DMS 273 (cell line): ENCODE results near the gene PSMD11.

ENCODE experiments used
- DNase-seq: peaks from one replicate; lab custom pipeline; 2025; ENCODE audit not compliant: unreplicated experiment; lab: John Stamatoyannopoulos, UW

The PSMD11 gene

DNA sequence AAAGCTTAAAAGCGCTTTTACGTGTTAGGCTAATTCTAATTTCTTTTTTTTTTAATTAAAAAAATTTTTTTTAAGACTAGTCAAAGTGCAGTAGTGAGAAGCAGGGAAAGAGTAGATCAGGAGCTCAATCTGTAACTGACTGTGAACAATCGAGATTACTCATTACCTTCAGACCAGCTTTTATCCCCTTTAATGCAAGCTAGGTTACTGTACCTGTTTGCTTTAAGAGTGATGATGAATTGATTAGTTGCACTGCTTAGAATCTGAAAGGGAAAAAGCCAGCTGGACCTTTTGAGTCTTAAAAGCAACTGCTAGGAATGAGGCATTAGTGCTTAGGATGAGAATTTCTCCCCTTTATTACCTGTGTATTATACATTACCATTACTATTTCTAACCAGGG lies 19.0 kb downstream of the PSMD11 start:
- no peak for DNase-seq

DNA sequence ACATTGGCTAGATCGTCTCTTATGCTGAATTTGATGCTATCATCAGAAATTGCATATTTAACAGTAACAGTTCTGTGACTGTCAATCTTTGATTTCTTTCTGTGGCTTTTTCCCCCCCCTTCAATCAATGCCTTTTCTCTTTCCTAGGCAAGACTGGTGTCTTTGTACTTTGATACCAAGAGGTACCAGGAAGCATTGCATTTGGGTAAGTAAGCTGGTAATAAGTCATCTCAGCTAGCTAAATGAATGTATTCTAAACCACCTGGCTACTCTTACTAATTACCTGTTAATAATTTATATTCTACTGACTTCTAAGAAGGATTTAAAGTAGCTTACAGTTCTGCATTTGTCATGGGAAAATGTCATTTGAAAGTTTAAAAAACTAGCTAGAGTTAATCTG lies 20.1 kb downstream of the PSMD11 start:
- no peak for DNase-seq

DNA sequence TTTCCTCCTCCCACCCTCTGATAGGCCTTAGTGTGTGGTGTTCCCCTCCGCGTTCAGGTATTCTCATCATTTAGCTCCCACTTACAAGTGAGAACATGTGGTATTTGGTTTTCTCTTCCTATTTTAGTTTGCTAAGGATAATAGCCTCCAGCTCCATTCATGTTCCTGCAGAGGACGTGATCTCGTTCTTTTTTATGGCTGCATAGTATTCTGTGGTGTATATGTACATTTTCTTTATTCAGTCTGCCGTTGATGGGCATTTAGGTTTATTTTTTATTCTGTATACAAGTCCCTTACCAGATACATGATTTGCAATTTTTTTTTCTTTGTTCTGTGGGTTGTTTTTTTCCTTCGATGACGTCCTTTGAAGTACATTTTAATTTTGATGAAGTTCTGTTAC lies 23.6 kb downstream of the PSMD11 start:
- DNase-seq: no peak

DNA sequence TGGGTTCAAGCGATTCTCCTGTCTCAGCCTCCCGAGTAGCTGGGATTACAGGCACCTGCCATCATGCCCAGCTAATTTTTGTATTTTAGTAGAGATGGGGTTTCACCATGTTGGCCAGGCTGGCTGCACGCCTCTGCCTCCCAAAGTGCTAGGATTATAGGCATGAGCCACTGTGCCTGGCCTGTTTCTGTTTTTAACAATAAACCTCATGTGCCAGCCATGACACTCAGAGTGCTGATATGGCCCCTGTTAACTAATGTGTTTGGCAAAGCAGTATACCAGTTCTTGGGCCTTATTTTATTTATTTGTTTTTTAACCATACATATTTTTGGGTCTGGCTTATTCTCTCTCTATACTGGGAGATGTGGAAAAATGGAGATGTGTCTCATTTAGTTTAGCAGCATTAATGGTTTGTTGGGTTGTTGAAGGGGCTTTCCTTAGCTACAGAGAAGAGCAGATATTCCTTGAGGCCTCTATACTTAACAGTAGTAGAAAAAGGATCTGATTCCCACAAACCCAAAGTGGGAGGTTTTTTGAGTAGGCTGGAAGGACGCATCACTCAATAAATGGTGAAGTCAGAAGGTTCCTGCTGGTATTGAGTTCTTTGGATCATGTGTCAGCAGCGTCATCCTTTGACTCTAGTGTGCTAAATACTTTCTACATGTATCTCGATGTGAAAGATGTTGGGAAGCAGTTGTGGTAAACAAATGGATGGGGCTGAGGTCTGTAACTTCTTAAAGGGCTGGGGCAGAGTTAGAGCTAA lies 26.3 kb downstream of the PSMD11 start:
- DNase-seq: no peak

DNA sequence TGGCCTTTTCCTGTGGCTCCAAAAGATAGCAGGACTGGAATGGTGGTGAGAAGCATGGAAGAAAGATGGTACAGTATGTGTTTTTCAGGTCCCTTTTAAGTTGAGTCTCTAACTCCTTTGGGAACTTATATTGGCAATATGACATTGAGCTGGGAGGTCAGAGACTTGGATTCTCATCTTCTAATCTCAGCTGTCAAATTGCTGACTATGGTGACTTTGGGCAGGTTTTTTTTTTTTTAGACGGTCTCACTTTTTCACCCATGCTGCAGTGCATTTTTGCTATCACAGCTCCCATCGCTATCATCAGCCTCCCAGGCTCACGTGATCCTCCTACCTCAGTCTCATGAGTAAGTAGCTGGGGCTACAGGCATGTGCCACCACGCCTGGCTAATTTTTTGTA lies 27.3 kb downstream of the PSMD11 start:
- DNase-seq: no peak

DNA sequence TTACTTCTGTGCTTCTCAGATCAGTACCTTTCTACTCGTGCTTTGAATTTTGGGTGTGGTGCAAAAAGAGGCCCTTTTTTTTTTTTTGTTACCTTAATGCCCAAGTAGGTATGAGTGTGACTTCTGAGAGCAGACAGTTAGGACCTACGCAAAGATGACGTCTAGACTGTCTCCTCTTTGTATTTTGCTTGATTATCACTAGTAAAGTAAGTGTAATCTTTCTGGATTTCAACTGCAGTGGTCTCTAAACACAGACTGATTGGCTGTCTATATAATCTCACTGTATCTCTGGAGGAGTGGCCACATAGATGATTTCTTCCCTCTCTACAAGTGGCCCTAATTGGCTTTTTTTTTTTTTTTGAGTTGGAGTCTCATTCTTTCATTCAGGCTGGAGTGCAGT lies 30.9 kb downstream of the PSMD11 start:
- DNase-seq: no peak

DNA sequence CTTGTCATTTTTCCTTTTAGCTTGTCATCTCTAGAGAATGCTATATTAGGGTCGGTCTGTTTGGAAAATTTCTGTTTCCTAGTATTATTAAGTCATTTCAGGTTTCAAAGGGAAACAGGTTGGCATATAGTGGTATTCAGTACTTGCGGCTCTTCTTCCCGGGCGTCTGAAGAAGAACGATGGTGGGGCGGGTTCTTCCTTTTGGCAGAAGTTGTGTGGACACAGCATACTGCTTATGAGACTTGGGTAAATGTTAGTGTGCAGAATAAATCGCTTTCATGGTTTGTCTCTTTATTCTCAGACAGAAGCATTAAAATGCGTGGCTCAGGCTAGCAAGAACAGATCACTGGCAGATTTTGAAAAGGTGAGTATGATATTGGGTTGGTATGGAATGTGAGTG lies 32.9 kb downstream of the PSMD11 start:
- DNase-seq: no peak

DNA sequence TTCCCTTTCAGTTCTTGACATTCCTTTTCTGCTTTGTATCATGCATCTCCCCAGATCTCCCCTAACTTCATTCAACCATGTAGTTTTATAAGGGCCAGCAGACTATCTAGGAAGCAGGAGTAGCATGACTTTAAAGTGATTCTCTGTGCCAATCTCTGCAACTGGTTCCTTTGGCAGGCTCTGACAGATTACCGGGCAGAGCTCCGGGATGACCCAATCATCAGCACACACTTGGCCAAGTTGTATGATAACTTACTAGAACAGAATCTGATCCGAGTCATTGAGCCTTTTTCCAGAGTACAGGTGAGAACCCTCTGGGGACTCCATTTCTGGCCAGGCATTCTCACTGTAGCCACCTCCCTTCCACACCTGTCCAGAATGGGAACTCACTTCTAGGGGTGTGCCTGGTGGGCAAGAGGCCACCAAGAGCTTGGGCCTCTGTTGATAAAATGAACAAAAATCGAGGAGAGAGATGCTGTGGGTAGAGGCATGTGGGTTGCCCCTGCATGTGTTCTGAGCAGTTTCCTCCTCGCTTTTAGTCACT lies 34.8 kb downstream of the PSMD11 start:
- DNase-seq: no peak

DNA sequence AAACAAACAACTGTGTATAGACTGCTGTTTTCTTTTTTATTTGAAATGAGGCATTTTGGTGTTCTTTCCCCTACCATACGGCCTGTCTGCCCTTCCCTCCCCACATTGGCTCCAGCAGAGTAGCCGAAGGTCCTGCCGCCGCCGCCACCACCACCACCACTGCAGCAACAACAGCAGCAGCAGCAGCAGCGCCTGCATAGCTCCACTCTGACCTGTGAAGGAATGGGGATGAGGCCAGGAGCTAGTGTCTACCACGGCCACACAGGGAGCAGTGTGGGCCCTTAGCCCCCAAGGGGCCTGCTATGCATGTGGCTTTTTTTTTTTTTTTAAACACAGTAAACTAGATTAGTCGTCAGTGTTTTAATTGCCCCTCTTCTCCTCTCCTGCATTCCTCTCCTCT lies 36.9 kb downstream of the PSMD11 start:
- no peak for DNase-seq

DNA sequence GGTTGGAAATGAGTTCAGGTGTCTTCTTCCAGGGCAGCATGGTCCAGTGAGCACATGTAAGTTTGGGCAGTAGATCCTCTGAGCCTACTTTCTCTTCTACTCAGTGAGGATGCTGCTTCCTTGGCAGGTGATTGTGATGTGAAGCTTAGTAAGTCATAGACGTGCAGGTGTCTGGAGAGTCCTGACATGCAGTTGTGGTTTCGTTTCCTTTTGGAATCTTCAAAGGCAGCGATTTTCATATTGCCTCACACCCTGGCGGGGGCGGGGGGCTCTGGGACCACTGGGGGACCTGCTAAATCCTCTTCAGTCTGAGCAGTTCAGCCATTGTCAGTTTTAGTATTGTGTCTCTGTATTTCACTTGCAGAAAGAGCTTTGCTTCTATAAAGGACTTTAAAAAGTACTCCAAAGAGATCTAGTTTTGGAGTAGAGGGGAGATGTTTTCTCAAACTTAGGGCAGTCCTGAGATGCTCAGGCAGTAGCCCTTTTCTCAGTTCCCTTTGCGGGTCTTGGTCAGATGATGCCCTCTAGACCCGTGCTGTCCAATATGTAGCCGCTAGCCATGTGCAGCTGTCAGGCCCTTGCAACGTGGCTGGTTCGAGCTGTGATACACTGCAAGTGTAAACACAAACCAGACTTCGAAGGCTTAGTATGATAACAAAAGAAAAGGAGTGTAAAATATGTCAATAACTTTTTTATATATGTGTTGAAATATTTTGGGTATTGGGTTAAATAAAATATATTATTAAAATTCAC lies 38.4 kb downstream of the PSMD11 start:
- peak; percentile 18 for DNase-seq

DNA sequence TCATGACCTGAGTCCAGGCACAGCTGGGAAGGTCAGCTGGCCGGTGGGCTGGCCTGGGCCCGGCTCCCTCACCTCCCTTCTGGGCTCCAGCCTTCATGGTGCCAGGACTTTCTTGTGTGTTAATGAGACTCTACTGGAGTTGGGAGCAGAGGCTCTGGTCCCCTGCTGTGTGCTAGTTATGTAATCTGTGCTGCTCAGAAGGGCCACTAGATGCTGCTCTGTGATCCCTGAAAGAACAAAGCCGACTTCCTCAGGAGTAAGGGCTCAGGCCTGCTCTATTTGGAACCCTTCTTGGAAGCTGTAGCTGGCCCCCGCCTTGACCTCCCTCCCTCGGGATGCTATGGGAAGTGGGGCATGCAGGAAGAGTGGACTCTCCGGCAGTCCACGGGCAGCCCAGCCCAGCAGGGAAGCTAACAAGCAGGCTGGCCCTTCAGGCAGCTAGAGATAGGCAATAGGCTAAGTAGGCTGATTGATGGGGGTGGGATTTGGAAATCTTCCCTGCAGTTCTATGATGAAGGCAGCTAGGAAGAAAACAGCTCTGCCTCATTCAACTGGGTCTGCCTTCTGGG lies 39.2 kb downstream of the PSMD11 start:
- peak; percentile 89 for DNase-seq

DNA sequence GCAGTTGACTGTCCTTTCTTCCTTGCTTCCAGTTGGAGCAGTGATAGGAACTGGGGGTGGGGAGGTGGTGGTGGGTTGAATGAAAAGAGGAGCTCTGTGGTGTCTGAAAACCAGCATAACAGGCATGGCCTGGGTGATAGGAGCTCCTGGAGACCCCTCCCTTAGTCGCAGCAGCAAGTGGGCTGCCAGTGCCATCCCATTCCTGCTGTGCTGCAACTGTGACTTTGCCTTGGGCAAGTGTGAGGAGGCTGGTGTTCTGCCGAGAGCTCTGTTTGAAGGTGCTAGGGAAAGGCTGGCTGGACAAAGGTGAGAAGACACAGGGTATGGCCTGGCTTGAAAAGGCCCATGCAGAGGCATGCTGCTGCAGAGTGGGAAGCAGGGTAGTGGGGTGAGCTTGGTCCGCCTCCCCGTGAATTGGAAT lies 39.7 kb downstream of the PSMD11 start:
- DNase-seq: peak; percentile 48

DNA sequence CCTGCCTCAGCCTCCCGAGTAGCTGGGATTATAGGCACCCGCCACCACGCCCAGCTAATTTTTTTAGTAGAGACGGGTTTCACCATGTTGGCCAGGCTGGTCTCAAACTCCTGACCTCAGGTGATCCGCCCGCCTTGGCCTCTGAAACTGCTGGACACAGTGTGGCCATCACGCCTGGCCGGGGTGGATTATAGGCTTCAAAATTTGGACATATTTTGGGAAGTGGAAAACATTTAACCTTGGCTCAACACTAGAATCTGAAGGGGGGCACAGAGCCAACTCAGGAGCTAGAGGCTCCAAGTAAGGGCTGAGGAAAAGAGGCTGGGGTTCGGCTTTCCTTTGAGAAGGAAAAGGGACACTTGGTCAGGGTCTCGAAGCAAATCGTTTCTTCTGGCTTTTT lies 40.3 kb downstream of the PSMD11 start:
- peak; percentile 14 for DNase-seq

DNA sequence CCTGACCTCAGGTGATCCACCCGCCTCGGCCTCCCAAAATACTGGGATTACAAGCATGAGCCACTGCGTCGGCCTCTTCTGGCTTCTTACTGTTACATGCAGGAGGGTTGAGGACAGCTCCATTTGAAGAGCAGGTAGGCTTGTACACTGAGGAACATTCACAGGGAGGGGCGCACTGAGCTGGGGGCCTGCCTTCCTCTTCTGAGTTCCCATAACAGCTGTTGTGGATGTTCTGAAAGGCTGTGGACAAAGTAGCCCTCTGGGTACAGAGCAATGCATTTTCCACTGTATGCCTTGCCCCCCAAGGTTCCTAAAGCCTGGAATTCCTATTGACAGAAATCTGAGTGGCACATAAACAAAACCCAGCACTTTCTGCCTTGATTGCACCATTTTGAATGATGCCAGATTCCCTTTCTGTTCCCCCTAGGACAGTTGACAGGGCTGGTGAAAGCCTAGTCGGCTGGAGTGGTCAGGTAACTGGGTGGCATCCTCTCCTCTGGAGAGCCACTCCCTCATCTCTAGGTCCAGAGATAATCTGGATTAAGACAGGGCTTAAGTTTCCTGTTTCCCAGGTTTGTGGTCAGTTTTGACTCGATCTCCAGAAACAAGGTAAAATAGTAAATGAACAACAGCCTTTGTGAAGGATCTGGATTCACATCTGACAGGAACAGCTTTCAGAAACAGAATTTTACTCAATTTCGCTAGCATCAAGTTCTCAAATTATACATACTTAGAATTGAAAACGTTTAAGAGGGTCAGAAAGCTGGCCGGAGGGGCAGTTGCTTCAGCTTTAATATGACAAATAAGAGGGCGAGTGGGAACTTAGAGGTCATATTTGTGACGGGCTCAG lies 41.2 kb downstream of the PSMD11 start:
- DNase-seq: peak; percentile 42

DNA sequence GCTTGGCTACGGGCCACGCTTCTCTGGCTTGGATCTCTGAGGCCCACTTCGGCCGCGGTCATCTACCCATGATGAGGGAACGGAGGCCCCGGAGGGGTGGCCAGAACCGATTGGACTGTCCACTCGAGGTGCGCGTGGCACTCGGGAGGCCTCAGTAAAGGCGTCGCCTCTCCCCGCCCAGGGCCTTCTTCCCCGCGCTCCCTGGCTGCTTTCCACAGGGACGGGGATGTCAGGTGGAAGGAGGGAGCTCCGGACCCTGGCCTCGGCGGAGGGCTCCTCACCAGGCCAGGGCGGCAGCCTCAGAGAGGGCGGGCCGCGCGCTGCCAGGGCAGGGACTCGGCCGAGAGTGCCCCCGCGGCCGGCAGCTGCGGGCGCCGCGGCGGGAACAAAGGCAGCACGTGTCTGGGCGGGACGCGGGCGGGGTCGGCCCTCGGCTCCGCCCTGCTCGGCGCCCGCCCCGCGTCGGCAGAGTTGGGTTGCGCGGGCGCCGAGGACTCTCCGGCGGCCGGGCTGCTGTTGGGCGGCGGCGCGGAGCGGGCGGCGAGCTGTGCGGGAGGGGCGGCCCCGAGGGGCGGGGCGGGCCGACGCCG lies 41.9 kb downstream of the PSMD11 start:
- peak; percentile 96 for DNase-seq

DNA sequence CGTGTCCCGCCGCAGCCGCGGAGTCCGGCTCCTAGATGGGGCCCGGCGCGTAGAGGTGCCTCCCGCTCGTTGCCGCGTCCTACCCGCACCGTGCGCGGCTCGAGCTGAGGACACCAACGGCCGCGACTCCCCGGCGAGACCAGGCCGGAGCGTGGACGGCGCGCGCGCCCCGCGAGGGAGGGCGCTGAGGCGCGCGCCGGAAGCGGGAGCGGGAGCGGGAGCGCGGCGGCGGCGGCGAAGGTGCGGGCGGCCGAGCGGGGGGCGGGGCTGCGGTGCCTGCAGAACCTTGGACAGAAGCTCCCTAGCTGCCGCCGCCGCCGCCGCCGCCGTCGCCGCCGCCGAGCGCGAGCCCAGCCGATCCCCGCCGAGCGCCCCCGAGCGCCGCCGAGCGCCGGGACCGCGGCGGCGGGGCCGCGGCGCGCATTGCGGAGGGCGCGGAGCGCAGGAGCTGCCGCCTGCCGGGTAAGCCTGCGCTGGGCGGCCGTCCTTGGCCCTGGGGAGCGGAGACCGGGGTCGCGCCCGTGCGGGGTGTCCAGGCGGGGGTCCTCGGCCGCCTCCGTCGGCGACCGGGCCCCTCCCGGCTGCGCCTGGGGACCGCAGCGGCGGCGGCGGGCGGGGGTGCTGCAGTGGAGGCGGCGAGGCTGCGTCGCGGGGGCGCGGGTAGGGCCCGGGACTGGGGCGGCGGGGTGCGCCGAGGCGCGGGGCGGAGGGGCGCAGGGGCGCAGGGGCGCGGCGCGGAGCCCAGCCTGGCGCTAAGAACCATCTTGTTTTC lies 42.6 kb downstream of the PSMD11 start, which contains the start of gene CDK5R1:
TSS of gene CDK5R1 (plus strand) at position 293 of the 772 bp plus-strand sequence. CDS start 628 bp downstream, outside the sequence.
- DNase-seq: peak; percentile 93

DNA sequence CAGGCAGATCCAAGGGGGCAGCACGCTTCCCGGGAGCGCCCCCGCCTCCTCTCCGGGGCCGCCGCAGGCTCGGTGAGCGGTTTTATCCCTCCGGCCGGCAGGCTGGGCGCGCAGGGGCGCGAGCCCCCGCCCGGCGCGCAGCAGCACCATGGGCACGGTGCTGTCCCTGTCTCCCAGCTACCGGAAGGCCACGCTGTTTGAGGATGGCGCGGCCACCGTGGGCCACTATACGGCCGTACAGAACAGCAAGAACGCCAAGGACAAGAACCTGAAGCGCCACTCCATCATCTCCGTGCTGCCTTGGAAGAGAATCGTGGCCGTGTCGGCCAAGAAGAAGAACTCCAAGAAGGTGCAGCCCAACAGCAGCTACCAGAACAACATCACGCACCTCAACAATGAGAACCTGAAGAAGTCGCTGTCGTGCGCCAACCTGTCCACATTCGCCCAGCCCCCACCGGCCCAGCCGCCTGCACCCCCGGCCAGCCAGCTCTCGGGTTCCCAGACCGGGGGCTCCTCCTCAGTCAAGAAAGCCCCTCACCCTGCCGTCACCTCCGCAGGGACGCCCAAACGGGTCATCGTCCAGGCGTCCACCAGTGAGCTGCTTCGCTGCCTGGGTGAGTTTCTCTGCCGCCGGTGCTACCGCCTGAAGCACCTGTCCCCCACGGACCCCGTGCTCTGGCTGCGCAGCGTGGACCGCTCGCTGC lies 43.3 kb downstream of the PSMD11 start:
- DNase-seq: peak; percentile 69

DNA sequence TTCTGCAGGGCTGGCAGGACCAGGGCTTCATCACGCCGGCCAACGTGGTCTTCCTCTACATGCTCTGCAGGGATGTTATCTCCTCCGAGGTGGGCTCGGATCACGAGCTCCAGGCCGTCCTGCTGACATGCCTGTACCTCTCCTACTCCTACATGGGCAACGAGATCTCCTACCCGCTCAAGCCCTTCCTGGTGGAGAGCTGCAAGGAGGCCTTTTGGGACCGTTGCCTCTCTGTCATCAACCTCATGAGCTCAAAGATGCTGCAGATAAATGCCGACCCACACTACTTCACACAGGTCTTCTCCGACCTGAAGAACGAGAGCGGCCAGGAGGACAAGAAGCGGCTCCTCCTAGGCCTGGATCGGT lies 43.9 kb downstream of the PSMD11 start:
- peak; percentile 29 for DNase-seq

DNA sequence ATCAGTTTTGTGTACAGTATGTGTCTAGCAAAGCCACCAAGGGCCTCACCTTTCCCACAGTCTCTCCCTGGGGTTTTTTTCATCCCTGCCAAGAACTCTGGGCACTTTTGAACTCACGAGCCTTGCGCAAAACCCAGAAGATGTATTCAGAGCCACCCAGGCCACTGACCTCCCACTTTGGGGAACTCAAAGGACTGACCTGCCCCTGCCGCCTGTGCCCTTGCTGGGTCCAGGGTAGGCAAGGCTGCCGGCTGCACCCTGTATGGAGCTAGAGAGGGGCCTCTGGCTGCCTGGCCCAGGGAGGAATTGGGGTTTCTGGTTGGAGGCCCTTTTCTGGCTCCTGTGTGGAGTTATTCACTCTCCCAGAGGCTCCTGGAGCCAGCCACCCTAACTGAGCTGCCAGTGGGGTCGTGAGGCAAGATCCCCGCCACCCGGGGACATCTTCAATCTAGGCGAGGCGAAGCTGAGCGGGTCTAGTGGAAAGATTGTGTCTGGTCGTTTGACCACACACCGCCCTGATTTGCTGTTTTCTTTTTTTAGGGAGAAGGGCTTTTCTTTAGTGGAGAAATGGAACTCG lies 44.4 kb downstream of the PSMD11 start:
- peak; percentile 22 for DNase-seq
